GM12873 (cell line): ENCODE data around the gene PRR23A.

Source experiments
- TF ChIP-seq, protein P1 (sequence below): IDR thresholded peaks from 2 replicates; pipeline ENCODE4 v1.5.1; 2012; ENCODE audit warnings: low read depth, mild to moderate bottlenecking, moderate library complexity, low read length, control low read depth; ENCODE audit not compliant: insufficient read depth; ENCODE audit errors: missing control alignments

PRR23A gene

DNA sequence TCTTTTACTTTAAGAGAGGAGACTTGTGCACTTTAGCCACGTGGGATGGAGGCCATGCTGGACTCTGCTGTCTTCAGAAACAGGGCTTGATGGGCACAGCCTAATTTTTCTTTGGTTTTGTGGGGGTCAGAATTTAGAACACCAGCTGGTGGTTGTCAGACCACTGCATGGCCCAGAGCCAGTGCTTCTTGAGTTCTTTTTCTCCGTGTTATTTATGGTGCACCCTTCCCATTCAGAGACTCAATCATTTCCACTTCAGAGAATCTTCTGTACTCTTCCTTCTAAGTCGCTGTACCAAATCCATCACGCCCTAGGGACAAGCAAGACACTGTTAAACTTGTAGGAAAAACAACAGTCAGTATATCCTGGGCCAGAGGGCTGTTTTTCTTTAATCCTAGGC is 20.1 kb downstream of the PRR23A start:
- TF ChIP-seq, protein P1, sequence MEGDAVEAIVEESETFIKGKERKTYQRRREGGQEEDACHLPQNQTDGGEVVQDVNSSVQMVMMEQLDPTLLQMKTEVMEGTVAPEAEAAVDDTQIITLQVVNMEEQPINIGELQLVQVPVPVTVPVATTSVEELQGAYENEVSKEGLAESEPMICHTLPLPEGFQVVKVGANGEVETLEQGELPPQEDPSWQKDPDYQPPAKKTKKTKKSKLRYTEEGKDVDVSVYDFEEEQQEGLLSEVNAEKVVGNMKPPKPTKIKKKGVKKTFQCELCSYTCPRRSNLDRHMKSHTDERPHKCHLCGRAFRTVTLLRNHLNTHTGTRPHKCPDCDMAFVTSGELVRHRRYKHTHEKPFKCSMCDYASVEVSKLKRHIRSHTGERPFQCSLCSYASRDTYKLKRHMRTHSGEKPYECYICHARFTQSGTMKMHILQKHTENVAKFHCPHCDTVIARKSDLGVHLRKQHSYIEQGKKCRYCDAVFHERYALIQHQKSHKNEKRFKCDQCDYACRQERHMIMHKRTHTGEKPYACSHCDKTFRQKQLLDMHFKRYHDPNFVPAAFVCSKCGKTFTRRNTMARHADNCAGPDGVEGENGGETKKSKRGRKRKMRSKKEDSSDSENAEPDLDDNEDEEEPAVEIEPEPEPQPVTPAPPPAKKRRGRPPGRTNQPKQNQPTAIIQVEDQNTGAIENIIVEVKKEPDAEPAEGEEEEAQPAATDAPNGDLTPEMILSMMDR = no peak

GRCh38 chr3:138984816-138985215 is 21.3 kb downstream of the PRR23A start:
- TF ChIP-seq, protein P1 = no peak

DNA sequence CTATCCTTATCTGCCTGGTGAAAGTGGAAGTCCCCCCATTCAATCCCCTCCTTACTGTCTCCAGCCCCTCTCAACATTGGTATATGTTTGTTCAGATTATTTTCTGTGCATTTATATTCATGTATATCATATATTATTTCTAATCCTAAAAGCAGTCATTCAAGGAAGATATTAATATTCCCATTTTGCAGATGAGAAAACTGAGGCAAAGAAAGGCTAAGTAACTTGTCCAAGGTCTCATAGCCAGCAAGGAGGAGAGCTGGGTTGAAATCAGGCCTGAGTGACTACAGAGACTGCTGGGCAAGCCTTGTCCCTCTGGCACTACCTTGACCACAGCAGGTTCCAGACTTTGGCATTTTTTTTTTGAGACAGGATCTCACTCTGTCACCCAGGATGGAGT is 30.0 kb downstream of the PRR23A start:
- TF ChIP-seq, protein P1 = no peak

DNA sequence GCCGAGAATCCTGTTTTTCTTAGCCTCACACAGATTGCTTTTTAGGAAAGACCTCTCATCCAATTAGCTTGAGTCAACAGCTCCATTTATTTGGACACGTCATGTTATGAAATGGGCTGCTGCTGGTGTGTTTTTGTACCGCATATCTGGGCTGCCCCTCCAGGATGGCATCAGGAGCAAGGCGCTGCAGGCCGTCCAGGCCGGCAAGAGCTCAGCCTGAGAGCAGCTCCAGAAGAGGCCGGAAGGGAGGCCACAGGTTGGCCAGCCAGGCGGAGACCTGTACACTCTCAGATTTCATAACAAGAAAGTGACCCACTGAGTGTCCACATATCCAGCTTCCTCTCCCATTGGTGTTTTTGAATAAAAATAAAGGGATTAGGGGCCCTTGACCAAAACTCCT is 30.7 kb downstream of the PRR23A start:
- TF ChIP-seq, protein P1 = no peak

DNA sequence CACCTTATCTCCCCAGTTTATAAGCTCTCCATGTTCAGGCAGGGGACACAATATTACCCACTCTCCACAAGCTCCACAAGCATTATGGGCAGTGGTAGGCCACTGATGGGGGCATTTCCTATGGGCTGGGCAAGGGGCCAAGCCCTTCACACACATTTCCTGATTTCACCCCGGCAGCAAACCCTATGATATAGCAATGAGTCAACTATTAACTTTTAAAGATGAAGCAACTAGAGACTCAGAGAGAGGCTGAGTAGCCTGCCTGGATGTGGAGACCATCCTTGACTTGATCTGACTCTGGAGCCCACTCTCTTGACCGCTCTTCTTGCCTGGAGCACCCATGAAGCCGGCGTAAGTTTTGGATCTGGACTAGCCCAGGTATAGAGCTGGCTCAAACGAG is 31.6 kb downstream of the PRR23A start:
- TF ChIP-seq, protein P1 = no peak

DNA sequence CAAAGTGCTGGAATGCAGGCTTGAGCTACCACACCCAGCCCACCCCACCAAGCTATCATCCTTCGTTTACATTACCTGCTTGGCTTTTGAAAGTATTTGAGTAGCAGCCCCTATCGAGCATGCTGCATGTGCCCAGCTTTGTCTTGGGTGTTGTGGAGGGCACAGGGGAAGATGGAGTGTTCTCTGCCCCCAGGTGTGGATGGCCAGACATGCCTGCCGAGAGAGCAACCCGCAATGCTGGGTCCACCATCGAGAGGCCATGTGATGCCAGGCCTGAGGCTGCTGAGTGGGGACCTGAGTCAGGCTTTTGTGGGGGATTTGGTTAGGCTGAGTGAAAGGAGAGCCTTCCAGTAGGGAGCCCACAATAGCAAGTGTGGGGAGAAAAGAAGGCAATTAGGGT is 33.1 kb downstream of the PRR23A start:
- TF ChIP-seq, protein P1 = no peak

DNA sequence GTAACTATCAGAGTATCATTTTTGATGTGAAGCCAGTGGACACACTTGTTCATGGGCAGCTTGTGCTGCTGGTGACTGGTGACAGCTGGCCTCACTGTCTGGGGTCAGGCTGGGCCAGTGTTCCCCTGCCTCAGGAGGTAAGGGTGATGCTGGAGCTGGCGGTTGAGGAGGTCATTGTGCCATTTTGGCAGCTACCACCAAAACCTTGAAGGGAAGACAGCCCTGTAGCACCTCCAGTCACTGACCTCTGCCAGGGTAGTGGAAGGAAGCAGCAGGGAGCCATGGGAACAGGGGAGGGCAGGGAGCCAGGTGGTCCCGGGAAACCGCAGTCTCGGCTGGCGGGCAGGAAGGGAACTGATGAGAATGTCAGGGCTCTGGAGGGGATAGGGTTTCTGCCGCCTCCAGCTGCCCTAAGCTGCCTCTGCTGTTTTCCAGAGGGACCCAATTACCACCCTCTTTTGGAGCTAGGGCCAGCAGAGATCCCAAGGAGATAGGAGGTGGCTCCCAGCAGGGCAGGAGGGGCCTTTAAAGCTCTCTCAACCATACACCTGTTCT is 34.2 kb downstream of the PRR23A start:
- TF ChIP-seq, protein P1 = no peak
